Measurements from ENCODE around the gene ENTPD6. TPM values are rescaled to one million over a fixed set of nuclear protein-coding genes. Genes with fewer than 3 reads are reported as not detected.
A peak's percentile ranks its signal among the peaks of the same experiment; 100 is the strongest.

ENTPD6 gene
- polyA plus RNA-seq, 3 donors = 45.1 to 50.4 (median 48.9) TPM

DNA sequence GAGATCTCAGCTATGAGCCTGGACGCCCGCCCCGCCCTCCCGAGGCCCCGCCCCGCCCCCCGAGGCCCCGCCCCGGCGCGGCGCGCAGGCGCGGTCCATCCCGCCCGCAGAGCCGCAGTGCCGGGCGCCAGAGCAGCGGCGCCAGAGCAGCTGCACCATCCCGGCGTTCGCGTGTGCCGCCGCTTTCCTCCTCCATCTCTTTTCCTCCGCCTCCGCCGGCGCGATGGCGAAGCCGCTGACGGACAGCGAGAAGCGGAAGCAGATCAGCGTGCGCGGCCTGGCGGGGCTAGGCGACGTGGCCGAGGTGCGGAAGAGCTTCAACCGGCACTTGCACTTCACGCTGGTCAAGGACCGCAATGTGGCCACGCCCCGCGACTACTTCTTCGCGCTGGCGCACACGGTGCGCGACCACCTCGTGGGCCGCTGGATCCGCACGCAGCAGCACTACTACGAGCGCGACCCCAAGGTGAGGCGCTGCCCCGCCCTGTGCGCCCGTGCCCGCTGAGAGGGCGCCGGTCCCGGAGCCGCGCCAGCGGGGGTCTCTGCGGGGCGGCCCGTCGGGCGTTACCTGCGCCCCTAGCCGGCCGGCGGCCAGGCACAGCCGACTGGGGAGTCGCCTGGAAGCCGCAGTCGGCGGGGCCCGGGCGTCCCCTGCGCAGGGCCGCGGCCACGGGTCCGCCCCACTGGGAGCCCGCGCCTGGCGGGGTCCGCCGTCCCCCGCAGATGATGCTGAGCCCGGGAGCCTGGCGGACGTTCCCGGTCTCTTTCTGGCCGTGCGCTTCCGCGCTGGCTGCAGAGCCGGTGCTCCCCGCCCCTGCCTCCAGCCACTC lies 52.7 kb downstream of the ENTPD6 start, which contains the start of gene PYGB:
Gene PYGB, plus strand, starts transcription at position 130 of the 830 bp plus-strand sequence. Its CDS starts 94 bp downstream, at position 224.
- DNase-seq (ENCODE audit: extremely low read depth in 1 of 11, low read depth in 9 of 11, low spot score in 4 of 11) = peak; percentile 46 to 73 (median 65)

DNA sequence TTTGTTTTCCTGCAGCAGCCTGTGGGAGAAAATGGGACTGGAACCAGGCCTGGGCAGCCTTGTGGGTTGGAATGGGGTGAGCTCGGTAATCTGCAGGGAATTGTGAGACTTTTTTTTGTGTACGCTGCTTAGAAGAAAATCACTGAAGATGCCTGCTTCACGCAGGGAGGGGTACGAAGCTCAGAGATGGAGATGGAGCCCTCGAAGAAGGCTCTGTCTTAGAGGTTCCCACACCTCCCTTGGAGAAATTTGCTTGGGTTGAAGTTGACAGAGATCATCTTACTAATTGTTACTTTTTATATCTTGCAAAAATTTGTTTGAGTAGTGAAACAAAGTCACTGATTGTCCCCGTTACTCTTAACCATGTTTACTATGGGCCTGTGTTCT lies 53.3 kb downstream of the ENTPD6 start:
- no peak for DNase-seq (ENCODE audit: extremely low read depth in 1 of 11, low read depth in 9 of 11, low spot score in 4 of 11)

DNA sequence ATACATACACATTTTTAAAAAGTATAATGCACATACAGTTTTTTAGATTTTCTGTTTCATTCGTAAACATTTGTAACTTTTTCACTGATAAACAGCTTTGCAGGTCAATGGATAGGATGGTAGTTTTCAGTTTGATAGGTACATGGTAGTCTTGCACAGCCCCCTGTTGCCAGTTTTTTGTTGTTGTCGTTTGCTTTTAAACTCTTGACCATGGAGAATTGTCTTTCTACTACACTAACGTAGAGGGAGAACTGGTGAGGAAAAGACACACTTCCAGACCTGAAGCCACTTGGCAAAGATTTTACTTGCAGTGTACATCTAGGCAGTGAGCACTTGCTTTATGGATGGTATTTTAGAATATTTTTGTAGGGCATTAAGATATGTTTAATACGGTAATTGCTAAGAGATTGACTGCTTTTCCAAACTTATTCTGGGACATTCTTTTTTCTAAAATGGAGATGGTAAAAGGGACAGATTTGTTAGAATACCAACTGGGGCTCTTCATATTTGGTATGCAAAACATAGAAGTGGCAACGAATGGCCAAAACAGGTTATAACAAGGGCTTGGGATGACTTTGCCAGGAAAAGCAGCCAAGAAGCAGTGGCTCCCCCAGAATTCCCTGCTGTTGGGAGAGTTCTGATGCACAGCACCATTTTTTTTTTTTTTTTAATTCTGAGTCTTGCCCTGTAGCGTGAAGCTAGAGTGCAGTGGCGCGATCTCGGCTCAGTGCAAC lies 53.9 kb downstream of the ENTPD6 start:
- no peak for DNase-seq (ENCODE audit: extremely low read depth in 1 of 11, low read depth in 9 of 11, low spot score in 4 of 11)

DNA sequence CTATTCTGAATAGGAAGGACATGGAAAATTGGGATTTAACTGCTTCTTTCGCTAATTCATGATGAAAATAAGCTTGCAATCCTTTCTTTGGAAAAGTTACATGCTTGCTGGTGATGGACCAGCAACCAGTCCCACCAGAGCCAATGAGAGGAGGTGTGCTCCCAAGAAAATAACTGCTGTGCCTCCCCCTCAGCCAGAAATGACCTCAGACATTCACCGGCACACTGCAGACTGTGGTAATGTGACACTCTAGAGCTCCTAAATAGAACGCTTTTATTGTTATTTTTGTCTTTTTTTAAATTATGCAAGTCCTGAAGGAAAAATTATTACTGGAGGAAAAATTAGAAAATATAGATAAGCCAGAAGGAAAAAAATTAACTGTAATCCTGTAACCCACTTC lies 55.0 kb downstream of the ENTPD6 start:
- DNase-seq (ENCODE audit: extremely low read depth in 1 of 11, low read depth in 9 of 11, low spot score in 4 of 11) = peak in 3 of 11 donors; percentile 15 to 22 (median 20)

DNA sequence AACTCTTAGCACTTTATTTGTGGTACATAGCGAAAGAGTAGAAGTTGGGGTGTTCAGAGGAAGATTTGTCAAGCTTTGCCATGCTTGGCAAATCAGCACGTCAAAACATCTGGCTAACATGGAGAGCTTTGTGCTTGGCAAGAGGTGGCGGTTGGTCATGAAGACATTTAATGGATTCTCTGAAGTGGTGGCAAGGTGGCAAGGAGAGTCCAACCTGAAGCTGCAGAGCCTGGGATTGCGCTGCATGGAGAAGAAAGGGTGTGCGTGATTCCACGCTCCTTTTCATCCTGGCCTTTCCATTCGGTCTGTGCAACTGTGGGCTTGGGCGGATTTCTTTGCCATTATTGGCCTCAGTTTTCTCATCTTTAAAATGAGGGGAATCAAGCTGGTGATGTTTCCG lies 55.5 kb downstream of the ENTPD6 start:
- DNase-seq (ENCODE audit: extremely low read depth in 1 of 11, low read depth in 9 of 11, low spot score in 4 of 11) = no peak

DNA sequence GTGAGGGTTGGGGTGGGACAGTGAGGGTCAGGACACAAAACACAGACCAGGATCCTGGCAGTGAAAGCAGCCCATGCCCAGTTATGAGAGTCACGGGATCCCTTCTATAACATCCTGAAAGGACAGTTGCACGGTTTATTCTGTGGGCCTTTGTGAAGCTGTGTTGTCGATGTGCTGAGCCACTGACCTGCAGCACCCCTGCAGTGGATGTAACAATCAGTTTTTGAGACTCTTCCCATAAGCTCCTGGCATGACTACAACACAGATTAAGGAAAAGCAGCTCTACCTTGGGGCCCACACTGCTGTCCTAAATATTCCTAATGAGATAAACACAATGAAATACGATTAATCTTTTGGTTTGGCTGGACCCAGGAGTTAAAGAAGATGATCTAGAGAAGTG lies 56.0 kb downstream of the ENTPD6 start:
- DNase-seq (ENCODE audit: extremely low read depth in 1 of 11, low read depth in 9 of 11, low spot score in 4 of 11) = no peak

DNA sequence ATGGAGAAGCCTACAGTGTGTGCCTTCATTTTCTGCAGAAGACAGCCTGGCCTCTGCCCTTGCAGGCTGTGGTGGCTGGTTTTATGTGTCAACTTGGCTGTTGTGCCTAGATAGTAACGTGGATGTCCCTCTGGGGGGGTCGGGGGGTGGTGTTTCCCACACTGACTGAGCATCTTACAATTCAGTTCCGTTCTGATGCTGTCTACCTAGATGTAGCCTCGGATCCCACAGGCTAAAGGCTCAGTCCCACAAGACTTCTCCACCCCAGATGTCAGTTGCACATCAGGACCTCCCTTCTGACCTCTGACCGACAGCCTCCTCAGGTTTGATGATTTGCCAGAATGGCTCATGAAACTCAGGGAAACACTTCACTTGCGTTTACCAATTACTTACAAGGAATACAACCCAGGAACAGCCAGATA lies 56.7 kb downstream of the ENTPD6 start:
- DNase-seq (ENCODE audit: extremely low read depth in 1 of 11, low read depth in 9 of 11, low spot score in 4 of 11) = no peak

DNA sequence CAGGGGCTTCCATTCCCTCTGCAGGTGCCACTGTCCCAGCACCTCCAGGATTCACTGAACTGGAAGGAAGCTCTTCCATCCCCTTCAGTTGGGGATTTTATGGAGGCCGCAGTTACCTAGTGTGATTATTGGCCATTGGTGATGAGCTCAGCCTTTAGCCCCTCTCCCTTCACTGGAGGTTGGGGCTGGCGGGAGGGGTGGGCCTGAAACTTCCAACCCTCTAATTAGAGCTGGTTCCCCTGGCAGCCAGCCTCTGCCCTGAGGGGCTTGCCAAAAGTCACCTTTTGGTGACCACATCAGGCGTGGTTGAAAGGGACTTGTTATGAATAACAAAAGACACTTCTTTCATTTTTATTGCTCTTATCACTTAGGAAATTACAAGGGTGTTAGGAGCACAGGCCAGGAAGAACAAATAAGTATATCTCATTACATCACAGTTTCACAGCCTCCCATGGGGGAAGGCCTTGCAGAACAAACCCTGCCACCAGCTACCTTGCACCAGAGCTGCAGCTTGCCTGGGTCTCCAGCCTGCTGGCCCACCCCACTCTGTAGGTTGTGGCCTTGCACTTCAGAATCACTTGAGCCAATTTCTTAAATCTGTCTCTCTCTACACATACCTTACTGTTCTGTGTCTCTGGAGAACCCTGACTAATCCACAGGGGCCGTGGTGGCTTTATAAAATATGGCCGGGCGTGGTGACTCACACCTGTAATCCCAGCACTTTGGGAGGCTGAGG lies 57.3 kb downstream of the ENTPD6 start:
- DNase-seq (ENCODE audit: extremely low read depth in 1 of 11, low read depth in 9 of 11, low spot score in 4 of 11) = no peak

DNA sequence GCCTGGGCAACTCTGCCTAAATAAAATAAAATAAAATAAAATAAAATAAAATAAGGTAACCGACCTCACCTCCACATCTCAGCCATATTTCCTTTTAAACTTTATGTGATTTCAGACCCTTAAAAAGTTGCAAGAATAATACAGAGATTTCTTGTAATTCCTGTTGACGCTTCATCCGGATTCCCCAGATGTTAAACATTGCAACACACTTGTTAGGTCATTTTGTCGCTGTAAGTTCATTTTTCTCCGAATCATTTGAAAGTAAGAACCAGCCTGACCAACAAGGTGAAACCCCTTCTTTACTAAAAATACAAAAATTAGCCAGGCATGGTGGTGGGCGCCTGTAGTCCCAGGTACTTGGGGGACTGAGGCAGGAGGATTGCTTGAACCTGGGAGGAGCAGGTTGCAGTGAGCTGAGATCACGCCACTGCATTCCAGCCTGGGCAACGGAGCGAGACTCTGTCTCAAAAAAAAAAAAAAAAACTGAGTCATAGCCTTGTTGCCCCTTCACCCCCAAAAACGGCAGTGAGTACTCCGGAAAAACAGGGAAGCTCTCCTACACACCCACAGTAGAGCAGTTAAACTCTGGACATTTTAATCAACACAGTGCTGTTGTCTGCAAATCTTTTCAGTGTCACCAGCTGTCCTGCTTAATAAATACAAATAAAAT lies 58.2 kb downstream of the ENTPD6 start:
- DNase-seq (ENCODE audit: extremely low read depth in 1 of 11, low read depth in 9 of 11, low spot score in 4 of 11) = no peak

DNA sequence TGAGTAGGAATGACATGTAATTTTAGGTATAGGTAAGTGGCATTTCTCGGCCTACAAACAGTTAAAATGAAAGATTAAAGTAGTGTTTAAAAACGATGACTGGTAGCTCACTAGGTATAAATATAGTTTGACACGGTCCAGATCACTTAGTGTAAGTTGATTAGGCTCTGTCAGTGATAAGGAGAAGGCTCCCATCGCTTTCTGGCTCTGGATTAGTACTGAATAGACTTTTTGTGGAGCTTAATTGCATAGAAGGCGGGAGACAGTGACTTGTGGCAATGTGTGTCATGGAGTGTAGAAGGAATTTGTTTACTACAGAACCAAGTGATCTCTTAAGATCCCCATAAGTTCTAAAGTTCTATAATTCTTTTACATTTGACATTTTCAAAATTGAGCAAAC lies 59.1 kb downstream of the ENTPD6 start:
- no peak for DNase-seq (ENCODE audit: extremely low read depth in 1 of 11, low read depth in 9 of 11, low spot score in 4 of 11)

DNA sequence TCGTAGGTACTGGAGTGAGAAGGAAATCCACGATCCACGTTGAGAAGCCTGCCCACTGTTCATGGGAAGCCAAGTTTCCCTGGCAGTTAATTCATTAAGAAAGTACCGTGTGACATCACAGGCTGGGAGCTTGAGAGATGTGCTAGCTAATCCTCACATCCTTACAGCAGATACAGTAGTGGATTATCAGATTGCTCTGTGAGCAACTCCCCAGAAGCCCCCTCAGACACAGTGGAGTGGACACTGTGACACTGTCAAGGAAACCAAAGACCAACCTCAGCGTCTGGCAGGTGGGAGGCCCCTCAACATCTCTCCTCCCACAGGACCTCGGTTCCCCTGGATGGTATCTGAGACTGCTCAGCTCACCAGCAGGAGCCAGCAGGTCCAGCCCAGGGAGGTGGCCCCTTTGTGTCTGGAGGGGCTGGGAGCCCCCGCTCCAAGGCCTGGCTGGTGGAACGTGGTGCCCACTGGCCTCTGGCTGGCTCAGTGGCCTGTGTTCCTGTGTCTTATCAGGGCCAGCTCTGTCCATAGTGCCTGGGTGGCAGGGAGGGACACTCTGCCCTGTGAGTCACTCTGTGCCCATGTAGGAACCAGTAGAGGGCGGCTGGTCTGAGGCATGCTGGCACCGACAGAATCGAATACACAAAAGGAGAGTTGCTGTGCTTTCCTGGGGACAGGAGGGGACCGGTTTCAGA lies 59.6 kb downstream of the ENTPD6 start:
- DNase-seq (ENCODE audit: extremely low read depth in 1 of 11, low read depth in 9 of 11, low spot score in 4 of 11) = no peak

DNA sequence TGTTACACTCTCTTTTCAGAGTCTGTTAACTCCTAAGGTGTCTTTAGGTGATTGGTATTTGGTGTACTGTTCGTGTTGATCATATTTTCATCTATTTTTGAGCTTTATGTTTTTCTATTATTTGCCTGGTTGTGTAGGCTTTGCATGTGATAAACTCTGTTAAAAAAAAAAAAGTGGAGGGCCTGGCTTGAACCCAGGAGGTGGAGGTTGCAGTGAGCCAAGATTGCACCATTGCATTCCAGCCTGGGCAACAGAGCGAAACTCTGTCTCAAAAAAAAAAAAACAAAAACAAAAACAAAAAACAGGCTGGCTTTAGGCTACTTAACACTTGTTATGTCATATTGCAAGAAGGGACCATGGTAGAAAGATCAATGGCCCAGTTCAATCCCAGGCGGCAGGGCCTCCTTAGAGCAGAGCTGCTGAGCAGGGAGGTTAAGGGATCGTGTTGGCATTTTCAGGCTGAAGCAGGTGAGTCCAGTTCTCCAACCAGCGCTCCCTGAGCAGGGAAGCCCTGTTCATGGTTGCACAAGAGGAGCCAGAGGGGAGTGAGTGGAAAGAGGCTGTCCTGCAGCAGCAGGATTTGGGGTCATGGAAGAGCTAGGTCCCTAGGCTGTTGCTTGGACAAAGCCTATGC lies 60.8 kb downstream of the ENTPD6 start:
- no peak for DNase-seq (ENCODE audit: extremely low read depth in 1 of 11, low read depth in 9 of 11, low spot score in 4 of 11)

DNA sequence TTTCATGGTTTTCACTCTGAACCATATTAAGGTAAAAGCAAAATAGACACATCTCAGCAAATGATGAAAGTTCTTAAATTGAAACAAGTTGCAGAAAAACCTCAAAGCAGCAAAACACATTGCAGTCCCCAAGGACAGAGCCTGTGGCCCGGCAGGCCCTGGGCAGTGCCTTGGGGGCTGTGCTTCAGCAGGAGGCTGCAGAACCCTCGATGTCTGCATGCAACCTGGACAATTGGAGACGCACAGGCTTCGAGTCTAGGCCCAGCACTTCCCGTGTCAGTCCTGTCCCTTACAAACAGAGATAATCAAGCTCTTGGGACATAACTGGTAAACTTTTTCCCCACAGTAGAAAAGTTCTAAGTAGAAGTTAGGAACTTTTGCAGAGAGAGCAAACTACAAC lies 61.6 kb downstream of the ENTPD6 start:
- no peak for DNase-seq (ENCODE audit: extremely low read depth in 1 of 11, low read depth in 9 of 11, low spot score in 4 of 11)

DNA sequence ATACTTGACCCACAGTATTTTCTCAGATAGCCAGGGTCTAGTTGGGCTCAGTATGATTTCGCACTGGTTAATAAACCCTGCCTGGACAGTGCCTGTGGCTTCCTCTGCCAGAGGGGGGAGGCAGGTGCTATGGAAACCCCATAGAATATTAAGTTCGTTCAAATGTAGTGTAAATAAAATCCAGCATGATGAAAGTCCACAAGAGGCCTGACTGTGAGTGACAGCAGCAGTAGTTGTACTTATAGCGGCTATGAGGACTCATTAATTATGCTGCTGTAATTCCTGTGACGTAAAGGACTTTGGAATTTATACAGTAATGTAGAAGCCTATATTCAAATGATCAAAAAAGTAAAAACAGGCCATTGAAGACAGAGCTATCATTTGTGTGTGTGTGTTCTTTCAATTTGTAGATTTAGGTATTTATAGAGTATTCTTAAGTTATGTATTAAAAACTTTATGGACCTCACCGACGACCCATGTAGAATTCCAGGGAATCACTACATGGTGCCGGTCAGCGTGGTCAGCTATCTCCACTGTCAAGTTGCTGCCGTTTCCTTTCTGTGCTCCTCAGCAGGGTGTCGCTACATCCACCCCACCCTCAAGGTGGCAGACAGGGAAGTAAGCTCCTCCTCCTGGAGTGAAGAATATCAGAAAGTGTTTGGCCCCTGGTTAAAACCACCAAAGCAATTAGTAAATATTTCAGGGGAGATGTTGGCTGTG lies 62.4 kb downstream of the ENTPD6 start:
- no peak for DNase-seq (ENCODE audit: extremely low read depth in 1 of 11, low read depth in 9 of 11, low spot score in 4 of 11)

DNA sequence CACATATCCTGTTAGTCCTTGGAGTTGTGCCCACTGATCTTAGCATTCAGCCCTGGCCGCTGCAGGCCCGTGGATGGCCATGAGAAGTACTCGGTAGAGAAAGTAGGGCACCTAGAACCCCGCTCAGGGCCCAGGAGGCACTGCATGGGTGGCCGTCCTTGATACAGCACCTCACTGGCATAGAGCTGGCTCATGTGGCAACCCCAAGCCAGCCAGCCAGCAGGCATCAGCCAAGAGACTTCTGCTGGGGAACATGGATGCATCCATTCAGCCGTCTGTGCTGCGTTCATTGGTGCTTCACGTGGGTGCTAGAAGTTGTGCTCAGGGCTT lies 62.9 kb downstream of the ENTPD6 start:
- no peak for DNase-seq (ENCODE audit: extremely low read depth in 1 of 11, low read depth in 9 of 11, low spot score in 4 of 11)

DNA sequence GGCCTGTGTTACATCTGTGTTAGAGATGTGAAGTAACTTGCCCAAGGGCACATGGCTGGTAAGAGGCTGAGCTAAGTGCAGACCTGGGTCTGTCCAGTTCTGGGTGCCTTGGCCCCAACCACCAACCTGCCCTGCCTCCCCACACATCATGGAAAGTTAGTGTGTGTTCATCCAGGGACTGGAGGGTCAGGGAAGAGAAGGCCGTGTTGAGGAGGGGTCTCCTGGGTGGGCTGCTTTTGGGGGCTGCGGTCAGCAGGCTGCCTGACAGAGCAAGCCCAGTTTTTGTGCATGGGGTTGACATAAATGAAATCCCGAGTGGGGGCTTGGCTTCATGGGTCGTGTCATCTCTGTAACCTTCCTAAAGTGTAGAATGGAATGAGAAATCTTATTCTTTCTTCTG lies 63.3 kb downstream of the ENTPD6 start:
- DNase-seq (ENCODE audit: extremely low read depth in 1 of 11, low read depth in 9 of 11, low spot score in 4 of 11) = no peak

DNA sequence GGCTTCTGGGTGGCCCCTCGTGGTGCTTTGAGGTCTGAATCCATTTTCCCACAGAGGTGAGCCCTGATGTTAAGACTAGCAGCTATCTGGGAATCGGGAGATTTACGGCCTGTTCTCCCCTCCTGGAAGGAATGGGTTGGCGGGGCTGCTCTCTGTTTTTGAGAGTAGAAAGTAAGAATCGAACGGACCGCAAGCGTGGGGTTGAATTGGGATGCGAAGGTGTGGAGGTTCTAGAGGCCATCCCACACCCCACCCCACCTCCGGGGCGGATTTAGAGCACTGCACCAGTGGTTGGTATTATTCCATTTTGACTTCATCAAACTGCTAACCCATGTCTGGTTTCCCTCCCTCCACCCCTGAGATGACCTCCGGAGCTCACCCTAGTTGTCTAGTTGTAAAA lies 63.8 kb downstream of the ENTPD6 start:
- DNase-seq (ENCODE audit: extremely low read depth in 1 of 11, low read depth in 9 of 11, low spot score in 4 of 11) = no peak

DNA sequence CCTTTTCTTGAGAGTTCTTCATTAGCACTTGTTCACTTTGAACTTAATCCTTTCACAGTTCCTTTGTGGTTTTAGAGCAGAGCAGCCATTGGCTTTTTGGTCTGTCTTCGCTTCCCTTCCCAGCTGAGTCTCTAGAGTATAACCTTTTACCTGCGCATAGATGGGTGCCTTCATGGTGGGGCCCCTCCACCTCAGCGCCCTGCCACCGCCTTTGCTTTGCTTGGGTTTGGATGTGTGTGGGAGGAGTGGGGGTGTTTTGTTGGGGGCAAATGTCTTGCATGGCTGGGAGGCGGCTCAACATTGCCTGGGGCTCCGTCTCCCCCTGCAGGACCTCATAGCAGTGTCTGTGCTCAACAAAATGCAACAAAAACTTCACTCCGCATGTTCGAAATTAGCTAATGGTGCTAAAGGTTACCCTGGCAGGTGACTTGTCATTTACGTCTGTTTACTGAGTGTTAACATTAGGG lies 64.3 kb downstream of the ENTPD6 start:
- no peak for DNase-seq (ENCODE audit: extremely low read depth in 1 of 11, low read depth in 9 of 11, low spot score in 4 of 11)

All from renal cortex interstitium (tissue), 11 donors.